ENCODE measurements around the gene VWA3B. TPM values are rescaled to one million over a fixed set of nuclear protein-coding genes. Genes with fewer than 3 reads are reported as not detected.

VWA3B gene
- total RNA-seq, 1 experiment from 2014 or later: not detected

- H2AK5ac ChIP-seq (ENCODE audit: insufficient read length, low read length): no peak overlapping the region
Observed at GRCh38 chr2:98118161-98118560, 31.2 kb downstream of the VWA3B start.

More at GRCh38 chr2:98118161-98118560, 31.2 kb downstream of the VWA3B start:
- Mint-ChIP-seq H3K4me3 (no peak overlapping the region), H3K9me3 (no peaks in the 10 kb centered on the region), H3K27me3 (ENCODE audit: low read depth) (peaks cover 27% of the 10 kb centered on the region), H3K4me1 (0 out of 4 replicates have a peak, but pooled peaks cover 0 to 2% of the 10 kb centered on the region in 2 experiments), H3K36me3 (ENCODE audit: insufficient read depth in 1 of 3, low read depth in 3 of 3) (no peaks in the 10 kb centered on the region; a peak in 1 of 7 replicates), H3K27ac (0 out of 7 replicates have a peak overlapping the region, but pooled peaks of 1 of the 3 experiments have one; percentile 31)
- no peaks in the 10 kb centered on the region for H3K9me3 ChIP-seq (ENCODE audit: control insufficient read depth, low read depth, low read length)
- H3K56ac ChIP-seq (ENCODE audit: insufficient read length, low read depth, low read length): no peak overlapping the region
- no peak overlapping the region for H2BK5ac ChIP-seq (ENCODE audit: insufficient read length, low read length)
- H4K91ac ChIP-seq (ENCODE audit: insufficient read length, low read depth, low read length): no peak overlapping the region
- H4K5ac ChIP-seq (ENCODE audit: insufficient read length, low read depth, low read length): no peak overlapping the region
- H3K4ac ChIP-seq (ENCODE audit: low read depth, low read length): no peak overlapping the region
- WGBS (ENCODE audit: extremely low coverage, insufficient read length, low lambda C conversion rate): no CpG with 5 or more reads among the region's 4 CpGs
- H2BK15ac ChIP-seq (ENCODE audit: low read depth, low read length): no peak overlapping the region
- H3K9ac ChIP-seq (ENCODE audit: extremely low read depth, insufficient read length, low read length): no peak overlapping the region
- H3T11ph ChIP-seq (ENCODE audit: low read length): no peak overlapping the region
- H2BK20ac ChIP-seq (ENCODE audit: low read depth, low read length, poor library complexity, severe bottlenecking): no peak overlapping the region
- H3K27ac ChIP-seq (ENCODE audit: insufficient read length, low read depth, low read length): no peak overlapping the region
- no peak overlapping the region for H2BK120ac ChIP-seq (ENCODE audit: low read depth, low read length, poor library complexity, severe bottlenecking)
- no peaks in the 10 kb centered on the region for H3K79me1 ChIP-seq (ENCODE audit: insufficient read depth, low read depth, low read length, poor library complexity, severe bottlenecking)
- H3K23me2 ChIP-seq (ENCODE audit: insufficient read length, low read depth, low read length, poor library complexity, severe bottlenecking): no peaks in the 10 kb centered on the region
- TF ChIP-seq CTCF (conservative IDR thresholded peaks at IDR 0.05): no peak
- no peak overlapping the region for H2AFZ ChIP-seq (ENCODE audit: low read length)
- H4K20me1 ChIP-seq (ENCODE audit: control insufficient read depth, insufficient read depth, insufficient read length): no peaks in the 10 kb centered on the region
- H3K23ac ChIP-seq (ENCODE audit: insufficient read length, low read depth, low read length): no peak overlapping the region
- H4K8ac ChIP-seq (replicated peaks; ENCODE audit: insufficient read length, low read depth, low read length): no peak overlapping the region
- H3K79me2 ChIP-seq (ENCODE audit: insufficient read depth, low read length): no peaks in the 10 kb centered on the region
- no peak for DNase-seq
- no peak overlapping the region for H3K18ac ChIP-seq (ENCODE audit: insufficient read length, low read depth, low read length)
- H3K4me1 ChIP-seq (ENCODE audit: insufficient read depth, low read length): no peaks in the 10 kb centered on the region
- no peak overlapping the region for H3K4me2 ChIP-seq (ENCODE audit: insufficient read depth, insufficient read length, low read length)
- no peak overlapping the region for H2BK12ac ChIP-seq (ENCODE audit: insufficient read length, low read depth, low read length)
- no peaks in the 10 kb centered on the region; the same call in 1 of the 2 replicates for H3K27me3 ChIP-seq (ENCODE audit: insufficient read depth, low read length)
- H3K14ac ChIP-seq (ENCODE audit: insufficient read depth, low read length): no peak overlapping the region
